ENCODE data around the gene RENBP.

DNA sequence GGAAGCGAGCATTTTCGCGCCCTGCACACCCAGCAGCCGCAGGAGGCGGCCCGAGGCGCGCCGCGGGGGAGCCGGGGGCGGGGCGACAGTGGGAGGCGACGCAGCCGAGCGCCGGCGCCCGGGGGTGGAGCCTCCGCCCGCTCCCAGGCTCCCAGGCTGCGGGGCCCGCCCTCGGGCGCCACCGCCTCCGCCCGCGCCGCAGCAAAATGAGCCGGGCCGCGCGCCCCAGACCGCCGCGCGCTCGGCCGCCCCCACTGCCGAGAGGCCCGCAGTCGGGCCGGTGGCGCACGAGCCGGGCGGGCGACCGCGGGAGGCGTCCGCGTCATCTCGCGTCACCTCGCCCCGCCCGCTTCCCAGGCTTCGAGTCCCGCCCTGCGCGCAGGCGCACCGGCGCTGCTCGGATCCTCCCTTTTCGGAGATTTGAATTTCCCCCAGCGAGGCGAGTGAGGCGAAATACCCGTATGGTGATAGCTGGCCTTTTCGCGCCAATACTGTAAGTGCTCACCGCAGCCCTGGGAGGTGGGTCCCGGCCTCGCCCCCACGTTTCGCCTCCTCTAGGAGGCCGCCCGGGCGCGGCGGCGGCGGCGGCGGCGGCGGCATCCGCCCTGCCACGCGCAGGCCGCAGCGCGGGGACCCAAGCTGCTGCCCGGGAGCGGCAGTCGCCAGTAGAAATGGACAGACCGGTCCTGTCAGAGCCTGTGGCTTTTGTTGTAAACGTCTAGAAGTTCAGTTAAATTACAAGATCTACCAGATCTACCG is 28.1 kb upstream of the RENBP start, which contains the start of gene TMEM187:
- TF ChIP-seq POLR2A (IDR thresholded peaks at IDR 0.05; ENCODE audit: low read depth, low read length) (peak; percentile 42; the same call in 1 of the 2 replicates), POLR2AphosphoS5 (IDR thresholded peaks at IDR 0.05; ENCODE audit: low read depth, low read length) (no peak), TAF1 (IDR thresholded peaks at IDR 0.05; ENCODE audit: low read depth, low read length) (no peak), SPI1 (IDR thresholded peaks at IDR 0.05; ENCODE audit: low read depth, low read length) (no peak)
